Spinal cord (tissue), 10 donors: ENCODE measurements around the gene CABYR. TPM values are rescaled to one million over a fixed set of nuclear protein-coding genes. Genes with fewer than 3 reads are reported as not detected.

ENCODE experiments used
- DNase-seq, 6 donors: peaks; one replicate each; pipeline versions ENCODE4 v3.0.0 to v3.0.0-alpha.2; 2013 to 2015; ENCODE audit warnings: low spot score in 6 of 6, low read depth in 4 of 6
- H3K27ac ChIP-seq: one replicate; pipeline ENCODE4 v1.5.1; 2013; ENCODE audit warnings: low read depth, low read length, control low read depth
- H3K27me3 ChIP-seq: one replicate; pipeline ENCODE4 v1.6.1; 2013; ENCODE audit warnings: low read length; ENCODE audit not compliant: control insufficient read depth, insufficient read depth
- H3K36me3 ChIP-seq: one replicate; pipeline ENCODE4 v1.6.1; 2013; ENCODE audit warnings: low read length; ENCODE audit not compliant: control insufficient read depth, insufficient read depth
- H3K4me1 ChIP-seq: one replicate; pipeline ENCODE4 v1.6.1; 2013; ENCODE audit warnings: low read length; ENCODE audit not compliant: control insufficient read depth, insufficient read depth
- H3K4me3 ChIP-seq: one replicate; pipeline ENCODE4 v1.5.1; 2013; ENCODE audit warnings: low read depth, low read length, control low read depth
- H3K9me3 ChIP-seq: one replicate; pipeline ENCODE4 v1.6.1; 2013; ENCODE audit warnings: low read length; ENCODE audit not compliant: control insufficient read depth, insufficient read depth
- WGBS: methylation state at CpG from one replicate; pipeline ENCODE4 v1.1.5; 2013; ENCODE audit warnings: missing lambda C conversion rate; ENCODE audit not compliant: insufficient coverage; 5-methylcytosine and 5-hydroxymethylcytosine counted together
- polyA plus RNA-seq, 2 donors: library from polyadenylated mRNA; unstranded; fragments of 120-200 nt; gene quantifications; one replicate each; pipeline ENCODE4 v1.2.1, GENCODE V29; 2013; ENCODE audit not compliant: insufficient read length in 2 of 2
- total RNA-seq, 2 donors: library from RNA; depleted of rRNA in 1 of 2; stranded (reverse); fragments of 120-200 nt in 1 of 2; fragments of >200 nt in 1 of 2; gene quantifications; one replicate each; pipeline versions ENCODE4 v1.2.3 to v1.2.4, GENCODE V29; 2013 to 2014
- donor health status: healthy.

CABYR gene
- total and polyA plus RNA-seq, 4 donors = 9.1 to 30.3 (median 23.0) TPM

DNA sequence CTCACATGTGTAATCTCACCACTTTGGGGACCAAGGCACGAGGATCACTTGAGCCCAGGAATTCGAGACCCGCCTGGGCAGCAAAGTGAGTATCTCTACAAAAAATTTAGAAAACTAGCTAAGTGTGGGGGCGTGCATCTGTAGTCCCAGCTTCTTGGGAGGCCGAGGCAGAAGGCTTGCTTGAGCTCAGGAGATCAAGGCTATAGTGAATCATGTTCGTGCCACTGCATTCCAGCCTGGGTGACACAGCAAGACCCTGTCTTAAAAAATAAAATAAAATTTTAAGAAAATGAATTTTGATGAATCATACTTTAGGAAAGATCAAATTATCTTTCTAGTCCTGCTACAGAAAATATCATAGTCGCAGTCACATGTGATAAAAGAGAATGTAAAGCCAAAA, 46.9 kb downstream of the CABYR start:
- Histone ChIP-seq H3K27me3 (no peaks in the 10 kb centered on the region), H3K9me3 (no peaks in the 10 kb centered on the region), H3K27ac (no peak overlapping the region), H3K36me3 (peaks cover 7% of the 10 kb centered on the region), H3K4me1 (peaks cover 8% of the 10 kb centered on the region), H3K4me3 (no peak overlapping the region)
- no peak for DNase-seq
- 100% methylated on average over 6 of the region's 7 CpGs for WGBS

DNA sequence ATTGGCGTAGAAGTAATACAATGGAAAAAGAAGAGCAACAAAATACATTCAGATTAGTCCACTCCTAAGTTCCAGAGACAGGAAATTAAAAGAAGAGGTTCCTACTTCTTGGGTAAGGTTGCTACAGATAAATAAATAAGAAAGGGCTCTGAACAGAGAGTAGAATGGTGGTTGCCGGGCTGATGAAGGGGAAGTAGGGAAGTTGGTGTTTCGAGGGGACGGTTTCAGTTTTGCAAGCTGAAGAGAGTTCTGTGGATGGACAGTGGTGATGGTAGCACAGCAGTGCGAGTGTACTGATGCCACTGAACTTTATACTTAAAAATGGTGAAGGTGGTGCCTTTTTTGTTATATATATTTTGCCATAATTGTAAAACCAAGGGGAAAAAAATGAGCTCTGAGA, 48.2 kb downstream of the CABYR start:
- no peak for DNase-seq
- WGBS = 100% methylated on average over 1 of the region's 5 CpGs
- peaks cover 8% of the 10 kb centered on the region for H3K4me1 ChIP-seq
- no peaks in the 10 kb centered on the region for H3K27me3 ChIP-seq
- H3K36me3 ChIP-seq = peaks cover 7% of the 10 kb centered on the region
- no peaks in the 10 kb centered on the region for H3K9me3 ChIP-seq
- H3K27ac ChIP-seq = no peak overlapping the region
- no peak overlapping the region for H3K4me3 ChIP-seq

- Histone ChIP-seq H3K4me3 (no peak overlapping the region), H3K4me1 (peaks cover 8% of the 10 kb centered on the region), H3K36me3 (peaks cover 7% of the 10 kb centered on the region), H3K9me3 (no peaks in the 10 kb centered on the region), H3K27me3 (no peaks in the 10 kb centered on the region), H3K27ac (no peak overlapping the region)
- no peak for DNase-seq
- WGBS = 100% methylated on average over 1 of the region's 1 CpG
Observed at GRCh38 chr18:24187689-24188088, 48.8 kb downstream of the CABYR start.

GRCh38 chr18:24188120-24188519, 49.3 kb downstream of the CABYR start:
- Histone ChIP-seq H3K9me3 (no peaks in the 10 kb centered on the region), H3K4me3 (no peak overlapping the region), H3K27ac (no peak overlapping the region), H3K36me3 (peaks cover 7% of the 10 kb centered on the region), H3K4me1 (peaks cover 8% of the 10 kb centered on the region), H3K27me3 (no peaks in the 10 kb centered on the region)
- WGBS = 58% methylated on average over 2 of the region's 5 CpGs
- no peak for DNase-seq

DNA sequence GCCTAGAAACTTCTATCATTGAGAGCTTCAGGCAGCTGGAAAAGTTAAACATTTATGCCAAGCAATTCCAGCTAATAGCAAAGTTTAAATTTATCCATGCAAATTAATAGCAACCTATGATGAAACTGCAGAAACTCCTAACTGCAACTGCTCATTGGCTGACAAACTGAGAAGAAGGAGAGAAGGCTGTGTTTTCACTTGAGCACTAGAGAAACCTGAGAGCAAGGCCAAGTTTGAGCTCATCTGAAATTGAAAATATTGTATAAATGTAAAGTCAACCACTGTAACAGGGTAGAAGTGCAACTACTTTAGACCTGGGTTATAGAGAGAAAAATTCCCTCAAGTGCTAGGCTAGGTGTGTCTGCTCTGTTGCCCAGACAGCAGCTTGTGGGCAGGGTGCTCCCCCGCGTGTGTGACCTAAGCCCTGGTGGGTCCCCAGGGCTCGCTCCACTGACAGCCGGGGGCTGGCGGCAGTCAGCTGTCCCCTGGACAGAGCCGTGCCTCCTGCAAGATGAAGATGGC, 50.2 kb downstream of the CABYR start:
- WGBS = 74% methylated on average over 6 of the region's 6 CpGs
- Histone ChIP-seq H3K4me3 (no peak overlapping the region), H3K9me3 (no peaks in the 10 kb centered on the region), H3K4me1 (peaks cover 8% of the 10 kb centered on the region), H3K27ac (no peak overlapping the region), H3K36me3 (peaks cover 7% of the 10 kb centered on the region), H3K27me3 (no peaks in the 10 kb centered on the region)
- peak in 1 of 6 donors; percentile 18 for DNase-seq

DNA sequence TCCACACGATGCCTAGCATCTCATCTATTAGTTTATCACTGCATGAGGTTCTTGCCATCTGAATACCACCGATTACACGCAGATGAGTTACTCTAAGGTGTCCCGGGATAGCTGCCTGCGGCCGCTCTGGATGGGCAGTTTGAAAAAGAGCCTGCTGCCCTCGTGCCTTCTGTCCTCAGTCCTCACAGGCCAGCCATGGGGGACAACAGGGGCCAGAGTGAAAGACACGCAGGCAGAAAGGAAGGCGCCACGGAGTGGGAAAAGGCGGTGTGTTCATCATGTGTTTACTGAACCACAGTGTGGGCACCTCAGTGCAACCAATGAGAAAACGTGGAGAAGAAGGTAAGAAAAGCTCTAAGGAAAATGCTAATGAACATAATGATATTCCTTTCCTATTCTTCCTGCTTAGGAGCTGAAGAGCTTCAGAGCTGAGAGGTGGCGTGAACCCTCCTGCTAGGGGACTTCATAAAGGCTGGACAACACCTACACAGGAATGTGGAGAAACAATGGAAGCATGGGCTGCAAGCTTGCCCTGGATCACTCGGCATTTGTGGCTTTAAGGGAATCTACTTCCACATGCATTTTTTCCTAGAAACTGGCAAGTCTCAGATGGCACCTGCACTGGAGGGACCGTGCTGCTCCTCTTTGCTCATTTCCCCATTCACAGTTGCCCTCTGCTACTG, 50.9 kb downstream of the CABYR start:
- no peak overlapping the region for H3K27ac ChIP-seq
- no peak overlapping the region for H3K4me3 ChIP-seq
- H3K36me3 ChIP-seq = peaks cover 7% of the 10 kb centered on the region
- no peak for DNase-seq
- peaks cover 8% of the 10 kb centered on the region for H3K4me1 ChIP-seq
- no peaks in the 10 kb centered on the region for H3K9me3 ChIP-seq
- H3K27me3 ChIP-seq = no peaks in the 10 kb centered on the region
- WGBS = 82% methylated on average over 12 of the region's 15 CpGs

DNA sequence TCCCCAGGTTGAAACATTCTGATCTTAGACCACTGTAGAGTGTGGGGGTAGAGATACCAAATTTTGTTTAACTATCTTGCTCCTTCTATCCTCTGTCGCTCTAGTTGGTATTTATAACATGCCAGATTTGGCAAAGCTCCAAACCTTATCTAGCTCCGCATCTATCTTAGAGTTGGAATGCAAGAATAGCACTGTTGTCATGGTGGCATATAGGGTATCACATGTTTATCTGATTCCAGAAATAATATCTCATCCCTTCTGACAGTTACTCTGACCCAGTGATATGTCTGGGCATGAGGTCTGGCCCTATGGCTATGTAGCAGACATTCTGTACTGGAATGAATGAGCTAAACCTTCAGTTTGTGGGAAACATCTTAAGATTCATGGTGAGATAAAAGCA, 51.7 kb downstream of the CABYR start:
- no CpG with 5 or more reads among the region's 2 CpGs for WGBS
- H3K9me3 ChIP-seq = no peaks in the 10 kb centered on the region
- H3K27ac ChIP-seq = no peak overlapping the region
- no peak overlapping the region for H3K4me3 ChIP-seq
- peaks cover 5% of the 10 kb centered on the region for H3K36me3 ChIP-seq
- DNase-seq = peak in 1 of 6 donors; percentile 68
- no peaks in the 10 kb centered on the region for H3K27me3 ChIP-seq
- H3K4me1 ChIP-seq = peaks cover 8% of the 10 kb centered on the region

DNA sequence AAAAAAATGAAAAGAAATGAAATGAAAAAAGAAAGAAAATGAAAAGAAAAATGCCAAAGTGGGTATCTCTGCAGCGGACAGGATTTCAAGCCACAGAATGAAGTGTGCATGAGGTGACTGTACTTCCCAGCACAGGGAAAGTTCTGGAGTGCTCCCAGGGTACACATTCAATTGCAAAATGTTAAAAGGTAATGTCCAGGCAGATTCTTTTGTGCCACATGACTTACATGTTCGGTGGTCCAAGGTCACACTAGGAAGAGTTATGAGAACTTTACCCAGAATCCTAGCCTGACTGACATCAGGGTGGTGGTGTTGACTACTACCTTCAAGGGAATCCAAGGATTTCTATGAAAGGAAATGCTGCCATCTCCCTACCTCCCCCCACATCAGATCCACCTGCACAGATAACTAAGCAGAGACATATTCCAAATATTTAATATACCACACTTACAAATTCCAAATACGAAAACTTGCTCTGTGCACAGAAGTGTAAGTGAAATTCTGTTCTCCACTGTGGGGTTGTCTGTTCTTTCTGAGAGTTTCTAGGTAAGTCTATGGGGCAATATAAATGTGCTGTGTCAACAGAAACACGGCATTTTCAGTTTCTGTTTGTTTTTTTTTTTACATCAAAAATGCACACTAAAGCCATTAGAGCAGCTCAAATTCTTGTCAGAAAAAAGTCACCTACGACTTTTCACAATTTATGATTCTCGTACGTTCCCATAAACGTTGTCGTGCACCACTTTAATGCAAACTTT, 56.6 kb downstream of the CABYR start:
- no peak for DNase-seq
- 98% methylated on average over 7 of the region's 9 CpGs for WGBS
- H3K4me3 ChIP-seq = no peak overlapping the region
- peaks cover 4% of the 10 kb centered on the region for H3K4me1 ChIP-seq
- no peaks in the 10 kb centered on the region for H3K9me3 ChIP-seq
- peaks cover 3% of the 10 kb centered on the region for H3K36me3 ChIP-seq
- H3K27ac ChIP-seq = no peak overlapping the region
- H3K27me3 ChIP-seq = no peaks in the 10 kb centered on the region

DNA sequence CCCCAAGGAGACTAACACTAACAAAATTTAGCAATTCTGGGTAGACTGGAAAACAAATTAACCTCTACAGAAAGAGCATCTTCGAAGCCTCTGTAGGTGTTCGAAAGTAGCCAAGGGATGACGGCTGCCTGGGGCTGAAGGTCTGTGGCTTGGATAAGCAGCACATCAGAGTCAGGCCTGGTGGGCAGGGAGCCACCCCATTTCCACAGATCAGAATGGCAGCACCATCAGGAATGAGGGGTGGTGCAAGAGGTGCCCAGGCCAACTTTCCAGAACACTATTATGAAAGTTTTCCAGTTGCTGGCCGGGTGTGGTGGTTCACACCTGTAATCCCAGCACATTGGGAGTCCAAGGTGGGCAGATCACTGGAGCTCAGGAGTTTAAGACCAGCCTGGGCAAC, 57.9 kb downstream of the CABYR start:
- Histone ChIP-seq H3K27ac (no peak overlapping the region), H3K4me1 (peaks cover 11% of the 10 kb centered on the region), H3K9me3 (no peaks in the 10 kb centered on the region), H3K27me3 (no peaks in the 10 kb centered on the region), H3K36me3 (peaks cover 3% of the 10 kb centered on the region), H3K4me3 (no peak overlapping the region)
- WGBS = 100% methylated on average over 3 of the region's 4 CpGs
- DNase-seq = no peak

DNA sequence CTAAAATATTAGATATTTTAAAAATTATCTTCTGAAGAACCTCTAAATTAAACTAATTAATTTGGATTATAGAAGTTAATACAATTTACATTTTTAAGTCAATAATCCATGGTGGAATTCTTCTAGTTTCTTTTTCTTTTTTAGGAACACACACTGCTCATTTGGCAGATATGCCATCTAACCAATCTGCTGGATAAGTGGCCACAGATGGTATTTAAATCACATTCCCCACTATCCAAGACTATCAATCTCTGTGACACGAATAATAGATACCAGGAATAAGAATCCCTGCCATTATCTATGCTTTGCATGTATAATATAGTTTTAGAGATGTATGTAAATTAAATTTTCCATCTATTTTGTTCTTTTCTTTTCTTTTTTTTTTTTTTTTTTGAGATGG, 58.5 kb downstream of the CABYR start:
- no peaks in the 10 kb centered on the region for H3K9me3 ChIP-seq
- peak in 1 of 6 donors; percentile 77 for DNase-seq
- no CpG with 5 or more reads among the region's 1 CpG for WGBS
- H3K27ac ChIP-seq = no peak overlapping the region
- peaks cover 11% of the 10 kb centered on the region for H3K4me1 ChIP-seq
- H3K36me3 ChIP-seq = peaks cover 3% of the 10 kb centered on the region
- no peaks in the 10 kb centered on the region for H3K27me3 ChIP-seq
- no peak overlapping the region for H3K4me3 ChIP-seq
